B cell (primary cell): ENCODE measurements around the gene PAPLN. TPM values are rescaled to one million over a fixed set of nuclear protein-coding genes. Genes with fewer than 3 reads are reported as not detected.
"Not testable (repeated sequence)": the region's sequence is repeated elsewhere in the genome, so short reads cannot be mapped to it uniquely, and the experiment has no call there.

Experiments
- ATAC-seq: fragments of 200-7000 bp; cut with Tn5 transposase; one replicate; pipeline ENCODE4 v1.10.0; 2021; ENCODE audit warnings: low read depth, mild to moderate bottlenecking, moderate number of reproducible peaks, moderate library complexity
- CTCF ChIA-PET: fragments of 350-600 bp; sonication (Branson Sonifier 250); formaldehyde crosslinking; loops from one replicate; lab custom pipeline; 2021; ENCODE audit warnings: antibody characterized with exemption, inconsistent platforms; lab: Charles Lee
- POLR2A ChIA-PET: fragments of 350-600 bp; sonication (Branson Sonifier 250); formaldehyde crosslinking; loops from one replicate; lab custom pipeline; 2021; ENCODE audit warnings: antibody characterized with exemption; lab: Charles Lee
- DNase-seq: peaks from one replicate; pipeline ENCODE4 v3.0.0; 2013
- H2AFZ ChIP-seq: 2 replicates; pipeline ENCODE4 v1.6.1; 2012; ENCODE audit warnings: mild to moderate bottlenecking, low read depth, low read length; ENCODE audit not compliant: insufficient read depth, poor library complexity, severe bottlenecking
- H3K27ac ChIP-seq, 2 donors: 1 replicate in 1 of 2; 2 replicates in 1 of 2; pipeline ENCODE4 v1.5.1; 2012 to 2013; ENCODE audit warnings: low read length in 2 of 2, mild to moderate bottlenecking in 2 of 2, moderate library complexity in 1 of 2
- H3K27me3 ChIP-seq, 4 experiments: fragments of 200-600 bp in 1 of 4; sonication (generic) in 1 of 4; replicated peaks in 1 of 4; 1 replicate in 2 of 4; 2 replicates in 2 of 4; pipeline versions ENCODE4 v1.6.1 to v1.7.0; 2013 to 2016; ENCODE audit warnings: low read length in 3 of 4, mild to moderate bottlenecking in 2 of 4, mixed read lengths in 1 of 4, moderate library complexity in 1 of 4; ENCODE audit not compliant: insufficient read depth in 4 of 4, control insufficient read depth in 3 of 4; ENCODE audit errors: control extremely low read depth in 1 of 4
- H3K36me3 ChIP-seq, 2 experiments: replicated peaks in 1 of 2; 1 replicate in 1 of 2; 2 replicates in 1 of 2; pipeline versions ENCODE4 v1.6.1 to v1.7.1; 2013; ENCODE audit warnings: low read length in 1 of 2; ENCODE audit not compliant: insufficient read depth in 2 of 2, control insufficient read depth in 1 of 2; ENCODE audit errors: control extremely low read depth in 1 of 2, extremely low read depth in 1 of 2
- H3K4me1 ChIP-seq, 2 donors: fragments of 200-600 bp in 1 of 2; sonication (generic) in 1 of 2; 1 replicate in 1 of 2; 2 replicates in 1 of 2; pipeline versions ENCODE4 v1.5.1 to v1.6.1; 2013 to 2017; ENCODE audit warnings: low read length in 2 of 2; ENCODE audit not compliant: control insufficient read depth in 2 of 2, insufficient read depth in 2 of 2
- H3K4me2 ChIP-seq: replicated peaks from 2 replicates; pipeline ENCODE3; 2012; ENCODE audit warnings: mild to moderate bottlenecking, low read depth, low read length; ENCODE audit not compliant: poor library complexity, severe bottlenecking
- H3K4me3 ChIP-seq, 5 experiments: fragments of 200-600 bp in 1 of 5; sonication (generic) in 1 of 5; 1 replicate in 3 of 5; 2 replicates in 2 of 5; pipeline versions ENCODE4 v1.5.1 to v1.7.0; 2011 to 2016; ENCODE audit warnings: low read length in 4 of 5, mild to moderate bottlenecking in 4 of 5, low read depth in 2 of 5, control low read depth in 1 of 5, moderate library complexity in 1 of 5; ENCODE audit not compliant: insufficient read depth in 1 of 5; ENCODE audit errors: control extremely low read depth in 1 of 5, extremely low read depth in 1 of 5
- H3K79me2 ChIP-seq: fragments of 200-600 bp; sonication (generic); one replicate; pipeline ENCODE4 v1.6.0; 2016; ENCODE audit warnings: low read length; ENCODE audit not compliant: control insufficient read depth, insufficient read depth
- H3K9ac ChIP-seq: fragments of 200-600 bp; sonication (generic); 2 replicates; pipeline ENCODE4 v1.6.1; 2017; ENCODE audit warnings: mild to moderate bottlenecking, low read length, moderate library complexity
- H3K9me3 ChIP-seq, 3 donors: one replicate each; pipeline versions ENCODE4 v1.6.1 to v1.7.1; 2013; ENCODE audit warnings: low read length in 2 of 3; ENCODE audit not compliant: control insufficient read depth in 2 of 3, insufficient read depth in 1 of 3; ENCODE audit errors: control extremely low read depth in 1 of 3
- H4K20me1 ChIP-seq: 2 replicates; pipeline ENCODE4 v1.6.0; 2012; ENCODE audit warnings: mild to moderate bottlenecking, low read length; ENCODE audit not compliant: insufficient read depth, control insufficient read depth, poor library complexity, severe bottlenecking
- H3K27ac Mint-ChIP-seq: one replicate; pipeline ENCODE4 v1.8.0; 2021; ENCODE audit warnings: mixed read lengths
- H3K27me3 Mint-ChIP-seq: one replicate; pipeline ENCODE4 v1.8.0; 2021; ENCODE audit warnings: mixed read lengths
- H3K4me1 Mint-ChIP-seq: one replicate; pipeline ENCODE4 v1.8.0; 2021; ENCODE audit warnings: mixed read lengths
- H3K4me3 Mint-ChIP-seq: one replicate; pipeline ENCODE4 v1.8.0; 2021; ENCODE audit warnings: mixed read lengths
- H3K9me3 Mint-ChIP-seq: one replicate; pipeline ENCODE4 v1.8.0; 2022; ENCODE audit warnings: mixed read lengths; ENCODE audit not compliant: insufficient read depth
- EZH2 ChIP-seq: IDR thresholded peaks from 2 replicates; pipeline ENCODE4 v1.6.1; 2012; ENCODE audit warnings: borderline replicate concordance, low read depth, mild to moderate bottlenecking, moderate library complexity, low read length; ENCODE audit not compliant: insufficient read depth, poor library complexity, severe bottlenecking
- WGBS: methylation state at CpG from one replicate; pipeline ENCODE4 v1.1.5; 2013; ENCODE audit warnings: missing lambda C conversion rate; ENCODE audit not compliant: insufficient coverage; 5-methylcytosine and 5-hydroxymethylcytosine counted together
- intact Hi-C: fragments of 100-400 bp; cut with micrococcal nuclease; formaldehyde crosslinking; loops from one replicate; pipeline ENCODE4 v1.10.0; 2022
- polyA plus RNA-seq: library from polyadenylated mRNA; depleted of rRNA; stranded (reverse); fragments of >200 nt; gene quantifications from 2 replicates; pipeline ENCODE4 v1.2.3, GENCODE V29; 2012
- total RNA-seq, 2 donors: library from RNA; stranded (reverse); fragments of 120-200 nt in 1 of 2; gene quantifications; 1 replicate in 1 of 2; 2 replicates in 1 of 2; pipeline versions ENCODE4 v1.2.3 to v1.2.4, GENCODE V29; 2013 to 2022
- TF ChIP-seq, protein P1 (sequence below): fragments of 200-600 bp; IDR thresholded peaks from one replicate; pipeline ENCODE4 v1.8.0; 2022; ENCODE audit warnings: antibody characterized with exemption, mild to moderate bottlenecking

PAPLN gene
- total and polyA plus RNA-seq, 2 donors (not counting 1 experiment from before 2014, with no cell fraction given): 0.69 to 1.5 TPM

DNA sequence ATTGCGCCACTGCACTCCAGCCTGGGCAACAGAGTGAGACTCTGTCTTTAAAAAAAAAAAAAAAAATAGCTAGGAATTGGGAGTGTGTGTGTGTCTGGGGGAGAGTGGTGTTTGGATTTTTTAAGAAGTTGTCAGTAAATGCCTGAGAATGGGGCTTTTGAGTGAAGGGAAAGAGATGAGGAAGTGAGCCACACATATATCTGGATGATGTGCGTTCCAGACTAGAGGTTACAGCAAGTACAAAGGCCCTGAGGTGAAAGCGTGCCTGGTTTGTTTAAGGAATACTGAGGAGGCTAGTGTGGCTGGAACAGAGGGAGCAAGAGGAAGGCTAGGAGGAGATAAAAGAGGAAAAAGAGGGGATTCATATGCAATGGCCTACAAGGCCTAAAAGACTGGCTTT lies 70.0 kb downstream of the PAPLN start:
- Histone ChIP-seq H3K79me2 (peaks cover 13% of the 10 kb centered on the region), H3K27ac (no peak overlapping the region), H4K20me1 (no peaks in the 10 kb centered on the region), H3K4me2 (no peak overlapping the region), H3K4me3 (no peak overlapping the region), H3K36me3 (no peaks in the 10 kb centered on the region), H3K9me3 (no peaks in the 10 kb centered on the region), H3K9ac (no peak overlapping the region), H3K4me1 (peaks cover 24 to 27% of the 10 kb centered on the region in 2 donors), H2AFZ (no peak overlapping the region), H3K27me3 (no peaks in the 10 kb centered on the region)
- TF ChIP-seq, protein P1, sequence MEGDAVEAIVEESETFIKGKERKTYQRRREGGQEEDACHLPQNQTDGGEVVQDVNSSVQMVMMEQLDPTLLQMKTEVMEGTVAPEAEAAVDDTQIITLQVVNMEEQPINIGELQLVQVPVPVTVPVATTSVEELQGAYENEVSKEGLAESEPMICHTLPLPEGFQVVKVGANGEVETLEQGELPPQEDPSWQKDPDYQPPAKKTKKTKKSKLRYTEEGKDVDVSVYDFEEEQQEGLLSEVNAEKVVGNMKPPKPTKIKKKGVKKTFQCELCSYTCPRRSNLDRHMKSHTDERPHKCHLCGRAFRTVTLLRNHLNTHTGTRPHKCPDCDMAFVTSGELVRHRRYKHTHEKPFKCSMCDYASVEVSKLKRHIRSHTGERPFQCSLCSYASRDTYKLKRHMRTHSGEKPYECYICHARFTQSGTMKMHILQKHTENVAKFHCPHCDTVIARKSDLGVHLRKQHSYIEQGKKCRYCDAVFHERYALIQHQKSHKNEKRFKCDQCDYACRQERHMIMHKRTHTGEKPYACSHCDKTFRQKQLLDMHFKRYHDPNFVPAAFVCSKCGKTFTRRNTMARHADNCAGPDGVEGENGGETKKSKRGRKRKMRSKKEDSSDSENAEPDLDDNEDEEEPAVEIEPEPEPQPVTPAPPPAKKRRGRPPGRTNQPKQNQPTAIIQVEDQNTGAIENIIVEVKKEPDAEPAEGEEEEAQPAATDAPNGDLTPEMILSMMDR: no peak
- no peak for TF ChIP-seq EZH2
- H3K27me3 Mint-ChIP-seq: no peaks in the 10 kb centered on the region
- H3K4me3 Mint-ChIP-seq: no peak overlapping the region
- ATAC-seq (no peak), DNase-seq (no peak)
- H3K9me3 Mint-ChIP-seq: no peaks in the 10 kb centered on the region
- intact Hi-C loops: no loop called here
- peaks cover 36% of the 10 kb centered on the region for H3K4me1 Mint-ChIP-seq
- POLR2A ChIA-PET: no interaction called here
- CTCF ChIA-PET: interaction anchor here (1.9 kb wide), 1 partner anchor 12 kb away, joined by 14 read pairs; no protein-coding TSS in a partner anchor
- 94% methylated on average over 3 of the region's 3 CpGs for WGBS
- no peak overlapping the region for H3K27ac Mint-ChIP-seq

DNA sequence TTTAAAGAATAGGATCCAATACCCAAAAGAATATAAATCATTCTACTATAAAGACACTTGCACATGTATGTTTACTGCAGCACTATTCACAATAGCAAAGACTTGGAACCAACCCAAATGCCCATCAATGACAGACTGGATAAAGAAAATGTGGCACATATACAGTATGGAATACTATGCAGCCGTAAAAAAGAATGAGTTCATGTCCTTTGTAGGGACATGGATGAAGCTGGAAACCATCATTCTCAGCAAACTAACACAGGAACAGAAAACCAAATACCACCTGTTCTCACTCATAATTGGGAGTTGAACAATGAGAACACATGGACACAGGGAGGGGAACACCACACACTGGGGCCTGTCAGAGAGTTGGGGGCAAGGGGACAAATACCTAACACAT lies 71.9 kb downstream of the PAPLN start:
- H3K9ac ChIP-seq, intact Hi-C loops, H3K36me3 ChIP-seq, H2AFZ ChIP-seq, DNase-seq, H3K27ac Mint-ChIP-seq, H3K4me3 ChIP-seq, H3K27ac ChIP-seq, ATAC-seq, H3K4me2 ChIP-seq, H3K4me3 Mint-ChIP-seq, H3K9me3 ChIP-seq, POLR2A ChIA-PET, H4K20me1 ChIP-seq, H3K9me3 Mint-ChIP-seq, CTCF ChIA-PET, H3K27me3 Mint-ChIP-seq, H3K27me3 ChIP-seq: not testable (repeated sequence)
- no CpG with 5 or more reads among the region's 1 CpG for WGBS
- peaks cover 27% of the 10 kb centered on the region for H3K4me1 Mint-ChIP-seq
- Histone ChIP-seq H3K79me2 (peaks cover 21% of the 10 kb centered on the region), H3K4me1 (peaks cover 15% of the 10 kb centered on the region in 2 donors)
